ENCODE measurements around the gene PPP1R3D. TPM values are rescaled to one million over a fixed set of nuclear protein-coding genes. Genes with fewer than 3 reads are reported as not detected.
"Not testable (repeated sequence)": the region's sequence is repeated elsewhere in the genome, so short reads cannot be mapped to it uniquely, and the experiment has no call there.

PPP1R3D gene
- total RNA-seq, 1 donor from 2014 or later = 10.9 TPM

DNA sequence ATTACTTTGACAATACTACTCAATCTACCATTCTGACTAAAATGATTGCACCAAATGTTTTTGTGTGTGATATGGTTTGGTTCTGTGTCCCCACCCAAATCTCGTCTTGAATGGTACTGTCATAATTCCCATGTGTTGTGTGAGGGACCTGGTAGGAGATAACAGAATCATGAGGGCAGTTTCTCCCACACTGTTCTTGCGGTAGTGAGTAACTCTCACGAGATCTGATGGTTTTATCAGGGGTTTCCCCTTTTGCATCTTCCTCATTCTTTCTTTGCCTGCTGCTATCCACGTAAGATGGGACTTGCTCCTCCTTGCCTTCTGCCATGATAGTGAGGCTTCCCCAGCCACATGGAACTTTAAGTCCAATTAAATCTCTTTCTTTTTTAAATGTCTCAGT is 27.5 kb downstream of the PPP1R3D start:
- no peak for DNase-seq

- no peak for DNase-seq
Measured at GRCh38 chr20:59911041-59911440, 29.1 kb downstream of the PPP1R3D start.

- no peak for DNase-seq
Measured at GRCh38 chr20:59908855-59909254, 31.2 kb downstream of the PPP1R3D start.

- DNase-seq = no peak
Measured at GRCh38 chr20:59903621-59904020, 36.5 kb downstream of the PPP1R3D start.

GRCh38 chr20:59902470-59902869 is 37.6 kb downstream of the PPP1R3D start:
- no peak for DNase-seq

- DNase-seq = no peak
Measured at GRCh38 chr20:59895908-59896307, 44.2 kb downstream of the PPP1R3D start.

- no peak for DNase-seq
Measured at GRCh38 chr20:59891581-59891980, 48.5 kb downstream of the PPP1R3D start.

GRCh38 chr20:59890035-59890434 is 50.1 kb downstream of the PPP1R3D start:
- not testable (repeated sequence) for DNase-seq

- no peak for DNase-seq
Measured at GRCh38 chr20:59888050-59888449, 52.1 kb downstream of the PPP1R3D start.

Other genes with a start within 250 kb of the PPP1R3D start
- gene SYCP2, start 6.7 kb downstream of the PPP1R3D start, total RNA-seq = 1.7 and 3.1 TPM in 2 replicates
- 4.3 TPM in 2 replicates for gene FAM217B, start 84 bp upstream of the PPP1R3D start, total RNA-seq
- gene CDH26, start 18.1 kb upstream of the PPP1R3D start, total RNA-seq = 0.47 and 1.5 TPM in 2 replicates

Data from dermis blood vessel endothelial cell (primary cell).